ENCODE results near the gene TCF7L2. TPM values are rescaled to one million over a fixed set of nuclear protein-coding genes. Genes with fewer than 3 reads are reported as not detected.

The TCF7L2 gene
- total and polyA plus RNA-seq, 9 of the 15 experiments (the other 6 are each of a cell fraction or from before 2014, with no cell fraction given), result 0.32 to 2.8 (median 0.92) TPM

DNA sequence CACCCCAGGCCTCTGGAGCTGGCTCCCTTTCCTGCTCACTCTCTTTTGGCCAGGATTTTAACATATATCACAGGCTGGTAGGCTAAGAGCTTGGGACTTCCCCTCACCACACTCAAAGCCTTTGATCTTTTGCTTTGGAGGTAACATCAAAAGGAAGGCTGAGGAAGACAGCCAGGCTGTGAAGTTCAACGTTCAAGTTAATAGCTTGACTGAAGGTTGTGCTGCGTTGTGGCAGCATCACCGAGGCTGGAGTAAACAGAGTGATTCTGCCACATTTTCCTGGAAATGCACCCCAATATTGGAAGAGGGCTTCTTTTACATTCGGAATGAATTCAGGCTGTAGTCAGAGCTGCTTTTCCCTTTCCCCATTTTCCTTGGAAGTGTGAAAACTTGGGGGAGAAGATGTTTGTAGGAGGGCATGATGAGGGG, 57.3 kb downstream of the TCF7L2 start:
- CTCF ChIA-PET (ENCODE audit: low intra/inter-chr PET ratio), result no interaction called here
- intact Hi-C loops (cut with micrococcal nuclease), result no loop called here
- no peak for DNase-seq (ENCODE audit: extremely low read depth in 1 of 4, low spot score in 3 of 4)
- in situ Hi-C loops (cut with MboI), result no loop called here
- H3K4me2 ChIP-seq (ENCODE audit: insufficient read depth, low read length), result no peak overlapping the region
- H3K79me2 ChIP-seq (ENCODE audit: control insufficient read depth, insufficient read depth, low read length), result no peaks in the 10 kb centered on the region
- H3K4me3 ChIP-seq, result no peak overlapping the region
- no peak overlapping the region for H3K27ac ChIP-seq (ENCODE audit: extremely low read depth, low read depth, low read length)
- H3K9me1 ChIP-seq (ENCODE audit: control insufficient read depth, insufficient read depth, low read length), result no peaks in the 10 kb centered on the region
- peaks cover 2 to 20% of the 10 kb centered on the region in 2 experiments; a peak in 2 of 5 replicates for H3K27me3 ChIP-seq (ENCODE audit: control insufficient read depth in 2 of 2, insufficient read depth in 2 of 2, low read length in 2 of 2)
- H3K36me3 ChIP-seq (ENCODE audit: control insufficient read depth, insufficient read depth, low read length), result no peaks in the 10 kb centered on the region
- peaks cover 3% of the 10 kb centered on the region; the same call in 1 of the 2 replicates for H4K20me1 ChIP-seq (replicated peaks; ENCODE audit: control insufficient read depth, insufficient read depth, low read length)
- peaks cover 0 to 8% of the 10 kb centered on the region in 2 experiments; a peak in 3 of 5 replicates for H3K4me1 ChIP-seq (replicated peaks in 1 of 2; ENCODE audit: control insufficient read depth in 2 of 2, insufficient read depth in 2 of 2, low read length in 2 of 2)
- H2AFZ ChIP-seq (ENCODE audit: low read depth, low read length), result no peak overlapping the region
- no peaks in the 10 kb centered on the region for H3K9me3 ChIP-seq (replicated peaks; ENCODE audit: control insufficient read depth, insufficient read depth, low read depth, low read length)
- BruUV-seq (replicated peaks), result no TSS peak
- POLR2A ChIA-PET, result no interaction called here
- no peak for ATAC-seq
- FAIRE-seq, result no peak
- H3K9ac ChIP-seq (ENCODE audit: insufficient read depth in 1 of 2, low read depth in 2 of 2, low read length in 2 of 2), result no peak overlapping the region
- WGBS (ENCODE audit: insufficient coverage, low coverage, missing lambda C conversion rate), result 2% methylated on average over 4 of the region's 4 CpGs
- no peak for TF ChIP-seq ZBTB5 (IDR thresholded peaks at IDR 0.05)
- TF ChIP-seq, protein P1, sequence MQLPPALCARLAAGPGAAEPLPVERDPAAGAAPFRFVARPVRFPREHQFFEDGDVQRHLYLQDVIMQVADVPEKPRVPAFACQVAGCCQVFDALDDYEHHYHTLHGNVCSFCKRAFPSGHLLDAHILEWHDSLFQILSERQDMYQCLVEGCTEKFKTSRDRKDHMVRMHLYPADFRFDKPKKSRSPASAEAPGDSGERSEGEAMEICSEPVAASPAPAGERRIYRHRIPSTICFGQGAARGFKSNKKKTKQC (CRISPR knock-in tag; IDR thresholded peaks at IDR 0.05), result no peak
- TF ChIP-seq BRF1 (IDR thresholded peaks at IDR 0.05; ENCODE audit: borderline replicate concordance, extremely low read depth, insufficient read length), result no peak
- TF ChIP-seq RFX1 (IDR thresholded peaks at IDR 0.05), result no peak
- no peak for TF ChIP-seq SPI1 (IDR thresholded peaks at IDR 0.05; ENCODE audit: borderline replicate concordance, low read depth, low read length)
- no peak for TF ChIP-seq TOE1 (IDR thresholded peaks at IDR 0.05; ENCODE audit: borderline replicate concordance)
- TF ChIP-seq TOE1 (CRISPR knock-in tag; IDR thresholded peaks at IDR 0.05; ENCODE audit: borderline replicate concordance, low read depth), result no peak
- no peak for TF ChIP-seq FOSL1 (tag; conservative IDR thresholded peaks at IDR 0.05)
- TF ChIP-seq, protein P2, sequence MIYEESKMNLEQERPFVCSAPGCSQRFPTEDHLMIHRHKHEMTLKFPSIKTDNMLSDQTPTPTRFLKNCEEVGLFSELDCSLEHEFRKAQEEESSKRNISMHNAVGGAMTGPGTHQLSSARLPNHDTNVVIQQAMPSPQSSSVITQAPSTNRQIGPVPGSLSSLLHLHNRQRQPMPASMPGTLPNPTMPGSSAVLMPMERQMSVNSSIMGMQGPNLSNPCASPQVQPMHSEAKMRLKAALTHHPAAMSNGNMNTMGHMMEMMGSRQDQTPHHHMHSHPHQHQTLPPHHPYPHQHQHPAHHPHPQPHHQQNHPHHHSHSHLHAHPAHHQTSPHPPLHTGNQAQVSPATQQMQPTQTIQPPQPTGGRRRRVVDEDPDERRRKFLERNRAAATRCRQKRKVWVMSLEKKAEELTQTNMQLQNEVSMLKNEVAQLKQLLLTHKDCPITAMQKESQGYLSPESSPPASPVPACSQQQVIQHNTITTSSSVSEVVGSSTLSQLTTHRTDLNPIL (CRISPR knock-in tag; IDR thresholded peaks at IDR 0.05), result no peak
- no peak for TF ChIP-seq POLR2A (conservative IDR thresholded peaks at IDR 0.05)
- TF ChIP-seq GABPB2 (CRISPR knock-in tag; conservative IDR thresholded peaks at IDR 0.05), result no peak
- TF ChIP-seq ZNF699 (CRISPR knock-in tag; IDR thresholded peaks at IDR 0.05; ENCODE audit: insufficient replicate concordance), result no peak
- TF ChIP-seq YBX1 (IDR thresholded peaks at IDR 0.05), result no peak
- TF ChIP-seq JUNB (CRISPR knock-in tag; conservative IDR thresholded peaks at IDR 0.05), result no peak
- TF ChIP-seq TGIF2 (CRISPR knock-in tag; IDR thresholded peaks at IDR 0.05), result no peak
- TF ChIP-seq HIVEP1 (CRISPR knock-in tag; IDR thresholded peaks at IDR 0.05), result no peak
- TF ChIP-seq, protein P3, sequence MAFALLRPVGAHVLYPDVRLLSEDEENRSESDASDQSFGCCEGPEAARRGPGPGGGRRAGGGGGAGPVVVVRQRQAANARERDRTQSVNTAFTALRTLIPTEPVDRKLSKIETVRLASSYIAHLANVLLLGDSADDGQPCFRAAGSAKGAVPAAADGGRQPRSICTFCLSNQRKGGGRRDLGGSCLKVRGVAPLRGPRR (CRISPR knock-in tag; IDR thresholded peaks at IDR 0.05), result no peak
